HEK293 (cell line): ENCODE data around the gene DCST2.
A peak's percentile ranks its signal among the peaks of the same experiment; 100 is the strongest.

ENCODE experiments used
- AEBP2 ChIP-seq: fragments of 450-650 bp; formaldehyde crosslinking; IDR thresholded peaks from 2 replicates; pipeline ENCODE4 v1.5.1; 2016; ENCODE audit warnings: missing biosample characterization, missing genetic modification characterization, borderline replicate concordance
- GLI4 ChIP-seq: fragments of 450-650 bp; formaldehyde crosslinking; IDR thresholded peaks from 2 replicates; pipeline ENCODE4 v1.5.1; 2016; ENCODE audit warnings: missing biosample characterization, missing genetic modification characterization
- HOXC10 ChIP-seq: sonication (generic); formaldehyde crosslinking; IDR thresholded peaks from 2 replicates; pipeline ENCODE4 v1.8.1; 2023; ENCODE audit warnings: mild to moderate bottlenecking, missing genetic modification reagents
- MYNN ChIP-seq: fragments of 450-650 bp; formaldehyde crosslinking; IDR thresholded peaks from 2 replicates; pipeline ENCODE4 v1.5.1; 2016; ENCODE audit warnings: missing biosample characterization, missing genetic modification characterization, borderline replicate concordance
- MZF1 ChIP-seq: fragments of 450-650 bp; formaldehyde crosslinking; IDR thresholded peaks from 2 replicates; pipeline ENCODE4 v1.5.1; 2017; ENCODE audit warnings: missing biosample characterization, missing genetic modification characterization, borderline replicate concordance
- OVOL3 ChIP-seq: fragments of 450-650 bp; formaldehyde crosslinking; IDR thresholded peaks from 2 replicates; pipeline ENCODE4 v1.5.1; 2016; ENCODE audit warnings: missing biosample characterization, missing genetic modification characterization
- PRDM6 ChIP-seq: fragments of 450-650 bp; formaldehyde crosslinking; IDR thresholded peaks from 2 replicates; pipeline ENCODE4 v1.5.1; 2017; ENCODE audit warnings: missing biosample characterization, missing genetic modification characterization
- SETDB1 ChIP-seq: IDR thresholded peaks from one replicate; pipeline ENCODE4 v1.6.1; 2017; ENCODE audit warnings: mild to moderate bottlenecking, low read length, moderate library complexity, mixed read lengths; ENCODE audit not compliant: insufficient read length
- ZBTB26 ChIP-seq: fragments of 450-650 bp; formaldehyde crosslinking; optimal IDR thresholded peaks from 2 replicates; pipeline ENCODE3; 2016; ENCODE audit warnings: missing biosample characterization, mild to moderate bottlenecking, missing genetic modification characterization
- ZBTB7A ChIP-seq: fragments of 450-650 bp; formaldehyde crosslinking; IDR thresholded peaks from 2 replicates; pipeline ENCODE4 v1.5.1; 2016; ENCODE audit warnings: low read depth, missing biosample characterization, missing genetic modification characterization
- ZFHX2 ChIP-seq: fragments of 450-650 bp; formaldehyde crosslinking; conservative IDR thresholded peaks from 2 replicates; pipeline ENCODE4 v1.5.1; 2016; ENCODE audit warnings: missing biosample characterization, missing genetic modification characterization
- ZFP69B ChIP-seq: fragments of 450-650 bp; formaldehyde crosslinking; IDR thresholded peaks from 2 replicates; pipeline ENCODE4 v1.5.1; 2016; ENCODE audit warnings: missing biosample characterization, missing genetic modification characterization
- ZIC2 ChIP-seq: fragments of 450-650 bp; formaldehyde crosslinking; IDR thresholded peaks from 2 replicates; pipeline ENCODE4 v1.5.1; 2016; ENCODE audit warnings: missing biosample characterization, missing genetic modification characterization
- ZNF174 ChIP-seq: fragments of 450-650 bp; formaldehyde crosslinking; IDR thresholded peaks from 2 replicates; pipeline ENCODE4 v1.5.0; 2017; ENCODE audit warnings: missing biosample characterization, mild to moderate bottlenecking, missing genetic modification characterization
- ZNF202 ChIP-seq: fragments of 450-650 bp; formaldehyde crosslinking; IDR thresholded peaks from 2 replicates; pipeline ENCODE4 v1.5.1; 2016; ENCODE audit warnings: missing biosample characterization, missing genetic modification characterization, borderline replicate concordance
- ZNF223 ChIP-seq: fragments of 450-650 bp; formaldehyde crosslinking; IDR thresholded peaks from 2 replicates; pipeline ENCODE4 v1.5.1; 2016; ENCODE audit warnings: missing biosample characterization, missing genetic modification characterization
- ZNF362 ChIP-seq: fragments of 450-650 bp; formaldehyde crosslinking; IDR thresholded peaks from 2 replicates; pipeline ENCODE4 v1.5.1; 2016; ENCODE audit warnings: missing biosample characterization, missing genetic modification characterization
- ZNF37A ChIP-seq: fragments of 450-650 bp; IDR thresholded peaks from 2 replicates; pipeline ENCODE4 v1.5.1; 2018; ENCODE audit warnings: missing biosample characterization, missing genetic modification characterization
- ZNF433 ChIP-seq: fragments of 450-650 bp; formaldehyde crosslinking; IDR thresholded peaks from 2 replicates; pipeline ENCODE4 v1.5.1; 2016; ENCODE audit warnings: missing biosample characterization, missing genetic modification characterization, low read depth
- ZNF558 ChIP-seq: fragments of 450-650 bp; formaldehyde crosslinking; IDR thresholded peaks from 2 replicates; pipeline ENCODE4 v1.5.1; 2016; ENCODE audit warnings: missing biosample characterization, missing genetic modification characterization
- ZNF610 ChIP-seq: fragments of 450-650 bp; formaldehyde crosslinking; IDR thresholded peaks from 2 replicates; pipeline ENCODE4 v1.5.1; 2016; ENCODE audit warnings: missing biosample characterization, missing genetic modification characterization, borderline replicate concordance
- ZNF621 ChIP-seq: fragments of 450-650 bp; formaldehyde crosslinking; IDR thresholded peaks from 2 replicates; pipeline ENCODE4 v1.5.1; 2017; ENCODE audit warnings: missing biosample characterization, missing genetic modification characterization
- ZNF677 ChIP-seq: fragments of 450-650 bp; IDR thresholded peaks from 2 replicates; pipeline ENCODE4 v1.5.0; 2018; ENCODE audit warnings: missing biosample characterization, mild to moderate bottlenecking, missing genetic modification characterization, moderate library complexity
- ZNF76 ChIP-seq: fragments of 450-650 bp; formaldehyde crosslinking; IDR thresholded peaks from 2 replicates; pipeline ENCODE4; 2016; ENCODE audit warnings: low read depth, missing biosample characterization, missing genetic modification characterization, borderline replicate concordance
- ZNF777 ChIP-seq: fragments of 450-650 bp; formaldehyde crosslinking; IDR thresholded peaks from 2 replicates; pipeline ENCODE4 v1.5.1; 2017; ENCODE audit warnings: missing biosample characterization, missing genetic modification characterization, borderline replicate concordance
- ZNF785 ChIP-seq: fragments of 450-650 bp; formaldehyde crosslinking; IDR thresholded peaks from 2 replicates; pipeline ENCODE4 v1.5.1; 2016; ENCODE audit warnings: missing biosample characterization, missing genetic modification characterization
- ZSCAN23 ChIP-seq: fragments of 450-650 bp; formaldehyde crosslinking; IDR thresholded peaks from 2 replicates; pipeline ENCODE4 v1.5.1; 2016; ENCODE audit warnings: missing biosample characterization, missing genetic modification characterization
- TF ChIP-seq, protein P1 (sequence below): fragments of 450-650 bp; formaldehyde crosslinking; IDR thresholded peaks from 2 replicates; pipeline ENCODE4 v1.5.1; 2017; ENCODE audit warnings: missing biosample characterization, missing genetic modification characterization
- TF ChIP-seq, protein P2 (sequence below): fragments of 450-650 bp; formaldehyde crosslinking; conservative IDR thresholded peaks from 2 replicates; pipeline ENCODE4 v1.5.1; 2016; ENCODE audit warnings: low read depth, missing biosample characterization, missing genetic modification characterization

DCST2 gene

DNA sequence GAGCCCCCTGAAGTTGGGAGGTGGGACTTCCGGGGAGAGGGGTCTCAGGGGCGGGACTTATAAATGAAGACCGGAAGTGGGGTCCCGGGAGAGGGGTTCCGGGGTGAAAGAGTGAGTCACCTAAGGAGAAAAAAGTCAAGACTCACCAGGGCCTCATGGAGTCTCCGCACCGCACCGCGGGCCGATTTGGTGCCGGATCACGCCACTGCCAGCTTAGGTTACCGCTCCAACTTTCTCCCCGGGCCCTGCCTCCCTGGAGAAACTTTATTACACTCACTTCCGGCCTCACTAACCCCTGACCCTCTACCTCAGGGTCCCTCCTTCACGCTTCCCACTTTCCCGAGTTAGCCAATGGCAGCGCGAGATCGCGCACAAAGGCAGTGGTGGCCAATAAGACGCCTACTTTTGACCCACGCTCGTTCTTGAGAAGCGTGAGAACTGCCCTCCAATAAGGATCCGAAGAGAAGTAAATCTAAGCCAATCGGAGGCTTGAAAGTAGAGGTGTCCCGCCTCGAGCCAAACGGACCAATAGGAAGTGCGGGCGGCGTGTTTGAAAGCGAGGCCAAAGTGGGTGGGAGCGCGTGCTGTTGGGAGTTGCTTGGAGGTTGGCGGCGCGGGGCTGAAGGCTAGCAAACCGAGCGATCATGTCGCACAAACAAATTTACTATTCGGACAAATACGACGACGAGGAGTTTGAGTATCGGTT is 59.3 kb downstream of the DCST2 start, which contains the start of gene CKS1B (continued):
- no peak for TF ChIP-seq PRDM6 (tag by site-specific recombination)
- no peak for TF ChIP-seq GLI4 (tag by site-specific recombination)
- TF ChIP-seq ZNF677 (tag by site-specific recombination), result no peak
- no peak for TF ChIP-seq ZFP69B (tag by site-specific recombination)
- TF ChIP-seq ZNF610 (tag by site-specific recombination), result no peak
- TF ChIP-seq ZNF76, result peak; percentile 11
- TF ChIP-seq ZNF362 (tag by site-specific recombination), result no peak; the same call in 1 of the 2 replicates
- no peak for TF ChIP-seq ZNF174 (tag by site-specific recombination)
- TF ChIP-seq, protein P1, sequence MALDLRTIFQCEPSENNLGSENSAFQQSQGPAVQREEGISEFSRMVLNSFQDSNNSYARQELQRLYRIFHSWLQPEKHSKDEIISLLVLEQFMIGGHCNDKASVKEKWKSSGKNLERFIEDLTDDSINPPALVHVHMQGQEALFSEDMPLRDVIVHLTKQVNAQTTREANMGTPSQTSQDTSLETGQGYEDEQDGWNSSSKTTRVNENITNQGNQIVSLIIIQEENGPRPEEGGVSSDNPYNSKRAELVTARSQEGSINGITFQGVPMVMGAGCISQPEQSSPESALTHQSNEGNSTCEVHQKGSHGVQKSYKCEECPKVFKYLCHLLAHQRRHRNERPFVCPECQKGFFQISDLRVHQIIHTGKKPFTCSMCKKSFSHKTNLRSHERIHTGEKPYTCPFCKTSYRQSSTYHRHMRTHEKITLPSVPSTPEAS, result no peak
- 0 out of 2 replicates have a peak, but pooled peaks have one; percentile 51 for TF ChIP-seq ZSCAN23 (tag by site-specific recombination)
- no peak for TF ChIP-seq SETDB1
- TF ChIP-seq ZNF202 (tag by site-specific recombination), result no peak
- TF ChIP-seq OVOL3 (tag by site-specific recombination), result no peak
- TF ChIP-seq ZNF621, result no peak
- peak; percentile 99 for TF ChIP-seq ZBTB7A (tag by site-specific recombination)
- no peak for TF ChIP-seq ZNF223 (tag by site-specific recombination)
- TF ChIP-seq, protein P2, sequence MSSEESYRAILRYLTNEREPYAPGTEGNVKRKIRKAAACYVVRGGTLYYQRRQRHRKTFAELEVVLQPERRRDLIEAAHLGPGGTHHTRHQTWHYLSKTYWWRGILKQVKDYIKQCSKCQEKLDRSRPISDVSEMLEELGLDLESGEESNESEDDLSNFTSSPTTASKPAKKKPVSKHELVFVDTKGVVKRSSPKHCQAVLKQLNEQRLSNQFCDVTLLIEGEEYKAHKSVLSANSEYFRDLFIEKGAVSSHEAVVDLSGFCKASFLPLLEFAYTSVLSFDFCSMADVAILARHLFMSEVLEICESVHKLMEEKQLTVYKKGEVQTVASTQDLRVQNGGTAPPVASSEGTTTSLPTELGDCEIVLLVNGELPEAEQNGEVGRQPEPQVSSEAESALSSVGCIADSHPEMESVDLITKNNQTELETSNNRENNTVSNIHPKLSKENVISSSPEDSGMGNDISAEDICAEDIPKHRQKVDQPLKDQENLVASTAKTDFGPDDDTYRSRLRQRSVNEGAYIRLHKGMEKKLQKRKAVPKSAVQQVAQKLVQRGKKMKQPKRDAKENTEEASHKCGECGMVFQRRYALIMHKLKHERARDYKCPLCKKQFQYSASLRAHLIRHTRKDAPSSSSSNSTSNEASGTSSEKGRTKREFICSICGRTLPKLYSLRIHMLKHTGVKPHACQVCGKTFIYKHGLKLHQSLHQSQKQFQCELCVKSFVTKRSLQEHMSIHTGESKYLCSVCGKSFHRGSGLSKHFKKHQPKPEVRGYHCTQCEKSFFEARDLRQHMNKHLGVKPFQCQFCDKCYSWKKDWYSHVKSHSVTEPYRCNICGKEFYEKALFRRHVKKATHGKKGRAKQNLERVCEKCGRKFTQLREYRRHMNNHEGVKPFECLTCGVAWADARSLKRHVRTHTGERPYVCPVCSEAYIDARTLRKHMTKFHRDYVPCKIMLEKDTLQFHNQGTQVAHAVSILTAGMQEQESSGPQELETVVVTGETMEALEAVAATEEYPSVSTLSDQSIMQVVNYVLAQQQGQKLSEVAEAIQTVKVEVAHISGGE, result peak; percentile 92
- no peak for TF ChIP-seq MYNN (tag by site-specific recombination)
- TF ChIP-seq ZNF558 (tag by site-specific recombination), result peak; percentile 29; the same call in 1 of the 2 replicates
- no peak for TF ChIP-seq AEBP2 (tag by site-specific recombination)
- no peak for TF ChIP-seq HOXC10 (CRISPR knock-in tag)
- no peak for TF ChIP-seq ZNF785 (tag by site-specific recombination)
- TF ChIP-seq ZIC2 (tag by site-specific recombination), result no peak
- TF ChIP-seq ZBTB26 (tag by site-specific recombination), result peak; percentile 79
- no peak for TF ChIP-seq ZNF777 (tag by site-specific recombination)
- no peak for TF ChIP-seq ZNF37A (tag by site-specific recombination)
- no peak for TF ChIP-seq MZF1 (tag by site-specific recombination)
- TF ChIP-seq ZFHX2 (tag by site-specific recombination), result peak; percentile 90
- TF ChIP-seq ZNF433 (tag by site-specific recombination), result no peak
